Hypothalamus (tissue), 51 donors: ENCODE results near the gene LRRC4.

Source experiments
- DNase-seq, 51 donors: peaks; one replicate each; lab custom pipeline; 2025; lab: John Stamatoyannopoulos, UW

Gene LRRC4

GRCh38 chr7:127983804-127984332, 47.4 kb downstream of the LRRC4 start:
- DNase-seq = no peak

GRCh38 chr7:127981965-127982364, 49.3 kb downstream of the LRRC4 start:
- DNase-seq = peak in 1 of 51 donors; percentile 19

GRCh38 chr7:127980901-127981300, 50.3 kb downstream of the LRRC4 start:
- DNase-seq = peak in 1 of 51 donors; percentile 30

- no peak for DNase-seq
Measured at GRCh38 chr7:127979728-127980126, 51.5 kb downstream of the LRRC4 start.

GRCh38 chr7:127979113-127979727, 52.0 kb downstream of the LRRC4 start:
- no peak for DNase-seq

GRCh38 chr7:127978421-127978820, 52.8 kb downstream of the LRRC4 start:
- DNase-seq = no peak
